HG02885 (cell line): ENCODE data around the gene BCR.

Source experiments
- ATAC-seq: cut with Tn5 transposase; IDR thresholded peaks from one replicate; pipeline ENCODE4 v1.9.1; 2021; ENCODE audit warnings: mild to moderate bottlenecking; ENCODE audit not compliant: unreplicated experiment, poor library complexity

BCR gene

GRCh38 chr22:23282089-23282501 is 101.8 kb downstream of the BCR start:
- ATAC-seq: no peak

GRCh38 chr22:23282516-23282915 is 102.2 kb downstream of the BCR start:
- no peak for ATAC-seq

DNA sequence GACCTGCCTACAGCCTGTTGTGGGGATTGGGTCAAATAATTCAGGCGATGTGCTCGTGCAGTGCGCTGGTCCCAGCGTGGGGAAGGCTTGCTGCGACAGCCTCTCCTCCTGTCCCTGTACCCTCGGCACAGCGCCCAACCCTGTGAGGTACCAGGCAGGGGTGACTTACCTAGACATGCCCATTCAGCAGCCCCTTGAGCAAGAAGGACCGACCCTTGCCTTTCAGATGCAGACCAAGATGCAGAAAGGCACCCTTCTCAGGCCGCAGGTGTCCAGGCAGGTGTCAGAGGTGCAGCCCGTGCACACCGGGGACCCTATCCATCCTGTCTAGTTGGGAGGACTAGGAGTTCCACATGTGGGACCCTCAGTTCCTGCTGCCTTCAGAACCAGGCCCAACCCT is 102.7 kb downstream of the BCR start:
- no peak for ATAC-seq

- ATAC-seq: no peak
These were observed 103.5 kb downstream of the BCR start for GRCh38 chr22:23283591-23284503.

DNA sequence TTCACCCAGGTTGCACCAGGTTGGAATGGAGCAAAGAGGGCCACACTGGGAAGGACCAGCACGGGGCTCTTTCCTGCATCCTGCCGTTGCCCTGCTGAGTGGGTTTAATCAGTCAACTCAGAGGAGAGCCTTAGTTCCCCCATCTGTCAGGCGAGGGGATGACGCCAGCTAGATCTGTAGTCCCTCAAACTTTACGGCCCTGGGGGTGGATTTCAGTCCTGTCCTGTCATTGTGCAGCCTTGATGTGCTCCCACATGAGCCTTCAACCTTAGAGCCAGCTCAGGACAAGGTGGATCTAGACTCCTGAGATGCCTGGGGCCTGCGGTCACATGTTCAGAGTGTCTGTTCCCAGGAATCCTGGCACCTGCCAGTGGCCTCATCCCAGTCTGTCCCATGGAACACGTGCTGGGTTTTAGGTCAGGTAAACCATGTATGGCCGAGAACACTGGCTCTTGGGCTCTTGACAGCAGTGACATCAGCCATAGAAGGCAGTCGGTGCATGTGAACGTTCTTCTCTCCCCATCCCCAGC is 104.3 kb downstream of the BCR start:
- no peak for ATAC-seq

- ATAC-seq: no peak
These were observed 104.9 kb downstream of the BCR start for GRCh38 chr22:23285236-23285635.

GRCh38 chr22:23285734-23286133 is 105.4 kb downstream of the BCR start:
- ATAC-seq: no peak

DNA sequence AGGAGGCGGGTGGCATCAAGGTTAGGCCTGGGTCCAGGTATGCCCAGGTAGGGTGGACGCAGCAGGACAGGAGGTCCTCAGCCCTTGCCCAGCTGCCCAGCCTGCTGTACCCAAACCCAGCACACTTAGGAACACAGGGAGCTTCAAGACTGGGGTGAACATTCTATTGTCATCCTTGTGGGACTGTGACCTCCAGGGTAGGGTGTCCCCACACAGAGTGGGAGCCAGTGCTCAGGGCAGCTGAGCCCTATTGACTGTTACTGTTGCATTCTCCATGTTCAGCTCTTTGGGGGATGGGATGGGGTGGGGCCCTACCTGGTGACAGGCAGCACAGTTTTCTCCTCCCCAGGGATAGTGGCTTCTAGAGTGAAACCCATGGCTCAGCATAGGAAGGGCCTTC is 106.0 kb downstream of the BCR start:
- no peak for ATAC-seq

GRCh38 chr22:23287136-23288095 is 107.1 kb downstream of the BCR start:
- no peak for ATAC-seq

DNA sequence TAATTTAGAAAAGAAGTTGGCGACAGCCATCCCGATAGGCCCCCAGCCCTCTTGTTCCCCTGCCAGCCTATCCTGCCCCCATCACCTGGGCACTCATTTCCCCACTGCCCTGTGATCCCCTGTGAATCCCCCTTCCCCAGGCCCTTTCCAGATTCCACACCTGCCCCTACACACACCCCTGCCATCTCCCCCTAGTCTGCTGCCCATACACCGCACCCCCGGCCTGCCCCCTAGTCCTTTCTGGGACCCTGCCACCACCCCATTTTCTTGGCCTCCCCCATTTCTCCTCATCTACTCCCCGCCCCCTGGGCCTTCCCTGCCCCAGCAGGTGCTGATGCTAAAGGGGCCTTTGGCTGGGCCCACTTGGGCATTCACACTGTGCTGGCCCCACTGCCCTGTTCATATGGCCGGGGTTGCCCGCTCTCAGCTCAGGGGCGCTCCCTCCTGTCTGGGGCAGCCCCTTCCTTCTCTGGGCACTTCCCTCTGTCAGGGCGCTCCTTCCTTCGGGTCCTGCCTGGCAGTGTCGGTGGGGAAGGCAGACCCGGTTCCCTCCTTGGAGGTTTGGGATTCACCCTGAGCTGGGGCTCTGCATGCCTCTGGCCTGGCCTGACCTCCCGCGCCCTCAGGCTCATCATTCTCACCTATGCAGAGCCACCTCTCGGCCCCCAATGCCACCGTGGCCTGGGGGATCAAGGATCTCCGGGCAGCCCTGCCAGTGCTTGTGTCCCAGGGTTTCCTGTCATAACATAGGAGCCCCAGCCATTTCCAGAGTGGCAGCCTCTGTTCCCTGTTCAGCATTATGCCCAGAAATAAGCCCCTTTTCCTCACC is 108.2 kb downstream of the BCR start:
- ATAC-seq: no peak

- ATAC-seq: no peak
These were observed 108.8 kb downstream of the BCR start for GRCh38 chr22:23289130-23289503.

GRCh38 chr22:23289851-23290724 is 109.8 kb downstream of the BCR start:
- ATAC-seq: no peak

DNA sequence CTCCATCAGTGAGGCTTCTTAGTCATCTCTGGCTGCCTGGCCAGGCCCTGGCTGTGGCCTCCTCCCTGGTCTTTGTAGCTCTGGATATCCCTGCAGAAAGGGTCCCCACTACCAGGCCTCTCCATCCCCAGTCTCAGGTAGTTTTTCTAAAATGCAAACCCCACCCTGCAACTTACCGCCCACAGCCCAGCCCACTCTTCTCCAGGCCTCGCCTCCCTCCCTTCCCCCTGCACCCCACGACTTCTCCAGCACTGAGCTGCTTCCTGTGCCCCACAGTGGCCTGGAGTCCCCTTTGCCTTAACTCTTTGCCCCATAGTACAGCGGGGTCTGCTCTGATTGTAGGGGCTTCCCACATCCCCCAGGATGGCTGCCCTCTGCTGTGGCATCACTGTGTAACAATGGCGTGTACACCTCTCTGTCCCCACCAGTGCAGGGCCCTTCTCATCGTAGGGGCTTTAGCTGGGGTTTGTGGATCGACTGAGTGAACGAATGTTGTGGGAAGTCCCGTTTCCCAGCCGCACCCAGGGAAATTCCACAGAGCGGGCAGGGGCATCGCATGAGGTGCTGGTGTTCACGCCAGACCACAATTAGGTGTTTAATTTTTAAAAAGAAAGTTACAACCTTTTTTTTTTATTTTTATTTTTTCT is 111.6 kb downstream of the BCR start:
- ATAC-seq: no peak

DNA sequence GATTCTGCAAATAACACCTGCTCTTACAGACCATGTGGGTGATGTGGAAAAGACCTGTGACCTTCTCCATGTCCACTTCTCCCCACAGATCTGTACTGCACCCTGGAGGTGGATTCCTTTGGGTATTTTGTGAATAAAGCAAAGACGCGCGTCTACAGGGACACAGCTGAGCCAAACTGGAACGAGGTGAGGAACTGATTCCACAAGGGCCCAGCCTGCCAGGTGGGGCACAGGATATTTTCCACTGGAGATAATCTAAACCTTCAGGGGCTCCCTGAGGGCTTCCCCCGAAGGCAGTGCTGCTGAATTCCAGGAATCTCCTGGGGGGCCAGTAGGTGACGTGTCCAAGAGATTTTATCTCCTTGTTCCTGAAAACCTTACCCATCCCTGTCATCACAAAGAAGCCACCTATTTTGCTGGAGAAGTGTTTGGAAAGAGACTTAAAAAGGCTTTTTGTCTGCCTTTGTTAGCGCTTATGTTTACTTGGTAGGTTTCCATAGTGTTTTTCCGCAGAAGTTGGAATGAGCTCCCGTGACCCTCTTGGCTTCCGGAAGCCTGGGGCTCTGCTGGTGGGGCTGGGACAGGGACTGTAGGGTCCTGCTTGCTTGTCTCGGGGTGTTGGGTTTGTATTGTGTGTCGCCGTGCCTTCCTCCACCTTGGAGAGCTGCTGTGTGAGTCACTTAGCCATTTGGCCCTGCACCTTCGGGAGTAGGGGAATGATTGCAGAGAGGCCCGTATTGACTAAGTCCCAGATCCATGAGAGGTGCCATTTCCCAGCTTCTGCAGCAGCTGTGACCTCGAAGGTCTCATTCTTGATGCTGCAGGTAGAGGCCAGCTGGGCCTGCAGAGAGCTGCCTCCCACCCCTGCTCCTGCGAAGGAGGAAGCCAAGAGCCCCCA is 112.4 kb downstream of the BCR start:
- ATAC-seq: no peak

GRCh38 chr22:23293720-23294119 is 113.4 kb downstream of the BCR start:
- ATAC-seq: no peak

DNA sequence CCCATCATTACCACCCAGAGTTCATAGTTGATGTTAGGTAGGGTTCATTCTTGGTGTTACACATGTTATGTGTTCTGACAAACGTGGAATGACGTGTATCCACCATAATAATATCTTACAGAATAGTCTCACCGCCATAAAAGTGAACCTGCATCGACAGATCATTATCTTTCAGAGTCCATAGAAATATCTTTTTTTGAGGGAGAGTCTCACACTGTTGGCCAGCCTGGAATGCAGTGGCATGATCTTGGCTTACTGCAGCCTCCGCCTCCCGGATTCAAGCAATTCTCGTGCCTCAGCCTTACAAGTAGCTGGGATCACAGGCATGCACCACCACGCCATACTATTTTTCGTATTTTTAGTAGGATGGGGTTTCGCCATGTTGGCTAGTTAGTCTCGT is 113.9 kb downstream of the BCR start:
- ATAC-seq: no peak

GRCh38 chr22:23300476-23300875 is 120.2 kb downstream of the BCR start:
- no peak for ATAC-seq

GRCh38 chr22:23301591-23301990 is 121.3 kb downstream of the BCR start:
- no peak for ATAC-seq
